GM19099 (cell line): ENCODE data around the gene COL8A2.

Source experiments
- POLR2A ChIP-seq: IDR thresholded peaks from 3 replicates; pipeline ENCODE4 v1.6.1; 2011; ENCODE audit warnings: low read depth; ENCODE audit not compliant: insufficient read length; ENCODE audit errors: extremely low read depth

Gene COL8A2

GRCh38 chr1:36150296-36151133, 25.5 kb upstream of the COL8A2 start:
- peak; percentile 72 for TF ChIP-seq POLR2A

- no peak for TF ChIP-seq POLR2A
Observed at GRCh38 chr1:36149973-36150295, 24.9 kb upstream of the COL8A2 start.

- peak; percentile 74 for TF ChIP-seq POLR2A
Observed at GRCh38 chr1:36149237-36149972, 24.4 kb upstream of the COL8A2 start, which contains the start of gene TRAPPC3. TRAPPC3 (minus strand) TSS chr1:36149486; CDS start chr1:36149378, 108 bp downstream.

DNA sequence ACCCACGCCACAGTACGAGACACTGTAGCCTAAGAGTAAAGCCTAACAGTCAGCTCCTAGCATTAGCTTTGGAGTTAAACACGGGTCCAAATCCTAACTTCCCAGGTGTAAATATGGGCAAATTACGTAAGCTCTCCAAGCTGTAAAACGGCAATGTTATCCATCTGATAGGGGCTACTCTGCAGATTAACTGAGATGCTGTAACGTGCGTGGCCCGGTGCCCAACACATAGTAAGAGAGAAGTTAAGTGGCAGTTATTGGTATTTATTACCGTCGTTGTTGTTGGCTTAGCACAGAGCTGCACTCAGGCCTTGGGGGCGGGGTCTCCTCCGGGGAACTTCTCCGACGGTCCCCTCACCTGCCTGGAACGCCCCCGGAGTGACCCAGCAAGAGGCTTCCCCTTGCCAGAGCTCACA, 23.8 kb upstream of the COL8A2 start:
- no peak for TF ChIP-seq POLR2A

- no peak for TF ChIP-seq POLR2A
Observed at GRCh38 chr1:36144413-36144812, 19.4 kb upstream of the COL8A2 start.

DNA sequence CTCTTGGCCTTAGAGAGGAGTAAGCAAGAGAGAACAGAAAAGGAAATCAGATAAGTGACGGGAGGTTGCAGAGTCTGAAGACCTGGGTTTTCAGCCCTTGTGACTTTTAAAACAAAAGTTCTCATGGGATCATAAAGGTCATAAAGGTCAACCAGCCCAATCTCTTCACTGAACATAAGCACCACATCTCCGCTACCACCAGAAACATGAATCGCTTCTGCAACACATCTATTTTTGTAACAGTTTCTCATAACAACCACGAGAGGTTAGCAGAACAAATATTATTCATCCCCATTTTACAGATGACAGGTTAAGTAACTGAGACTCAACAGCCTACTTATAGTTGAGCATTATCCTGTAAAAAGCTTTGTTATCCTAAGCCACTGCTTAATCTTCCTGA, 18.4 kb upstream of the COL8A2 start:
- TF ChIP-seq POLR2A = no peak

DNA sequence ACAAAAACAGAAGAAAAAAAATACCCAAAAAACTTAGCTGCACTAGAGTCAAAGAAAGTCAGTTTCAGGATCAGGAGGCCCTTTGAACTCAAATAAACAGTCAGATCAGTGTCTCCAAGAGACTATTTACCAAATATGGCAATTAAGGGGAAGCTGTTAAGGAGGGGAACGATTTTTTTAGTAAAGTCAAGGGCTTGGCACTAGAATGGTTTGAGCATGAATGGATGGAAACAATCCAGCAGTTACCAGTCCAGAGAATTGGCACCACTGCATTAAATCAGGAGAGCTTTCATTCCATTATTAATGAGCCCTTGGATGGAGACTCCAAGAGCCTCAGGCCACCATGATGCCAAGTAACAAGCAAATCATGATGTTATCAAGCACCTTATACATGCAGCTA, 17.1 kb upstream of the COL8A2 start:
- no peak for TF ChIP-seq POLR2A

DNA sequence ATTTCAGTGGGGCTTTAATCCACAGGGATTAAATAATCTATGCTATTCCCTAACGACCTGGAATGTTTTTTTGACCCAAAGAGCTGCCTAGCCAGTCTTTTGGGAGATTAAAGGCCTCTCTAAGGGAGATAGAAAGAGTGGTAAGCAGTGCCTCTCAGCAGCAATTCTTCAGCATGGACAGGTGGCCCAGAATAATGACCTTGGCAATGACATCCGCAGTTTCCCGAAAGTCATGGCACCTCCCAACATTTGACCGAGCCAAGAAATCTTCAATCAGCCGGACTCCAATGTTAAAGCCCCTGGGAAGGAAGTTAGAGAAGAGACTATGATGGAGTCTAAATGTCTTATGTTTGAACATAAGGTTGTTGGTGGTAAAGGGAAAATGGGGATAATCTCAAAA, 14.5 kb upstream of the COL8A2 start:
- no peak for TF ChIP-seq POLR2A

DNA sequence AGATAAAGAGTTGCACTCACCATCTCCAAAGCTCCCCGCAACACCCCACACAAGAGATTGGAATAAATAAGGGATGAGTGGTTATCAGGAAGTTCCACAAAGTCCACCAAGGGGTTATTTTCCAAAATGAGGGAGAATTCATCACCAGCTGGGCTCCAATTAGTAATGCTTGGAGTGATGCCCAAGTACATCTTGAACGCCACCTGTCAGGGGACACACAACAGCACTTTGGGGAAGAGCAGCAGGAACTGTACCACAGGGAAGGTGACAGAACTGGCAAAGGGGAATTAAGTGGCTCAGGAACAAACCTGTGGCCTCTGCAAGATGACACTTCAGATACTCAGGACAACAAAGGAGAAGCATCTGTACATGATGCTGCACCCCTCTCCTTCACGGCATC, 12.8 kb upstream of the COL8A2 start:
- no peak for TF ChIP-seq POLR2A

- TF ChIP-seq POLR2A = no peak
Observed at GRCh38 chr1:36137226-36137625, 12.2 kb upstream of the COL8A2 start.

GRCh38 chr1:36136535-36136934, 11.5 kb upstream of the COL8A2 start:
- TF ChIP-seq POLR2A = no peak

DNA sequence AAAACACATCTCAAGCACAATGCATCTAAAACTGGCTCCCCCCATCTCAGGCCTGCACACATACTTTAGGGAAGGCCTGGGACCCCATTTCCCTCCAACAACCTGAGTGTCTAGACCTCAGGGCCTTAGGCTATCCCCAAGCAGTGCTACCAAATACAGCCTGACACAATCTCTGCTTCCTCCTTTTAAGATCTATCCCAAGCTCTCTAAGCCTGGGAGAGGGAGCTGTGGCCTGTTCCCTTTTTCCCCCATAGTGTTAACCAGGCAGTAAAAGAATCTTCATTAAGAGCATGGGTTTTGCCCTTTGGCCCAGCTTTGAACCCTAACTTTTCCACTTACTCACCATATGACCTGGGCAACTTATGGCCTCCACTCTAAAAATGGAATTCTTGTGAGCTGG, 10.8 kb upstream of the COL8A2 start:
- no peak for TF ChIP-seq POLR2A

DNA sequence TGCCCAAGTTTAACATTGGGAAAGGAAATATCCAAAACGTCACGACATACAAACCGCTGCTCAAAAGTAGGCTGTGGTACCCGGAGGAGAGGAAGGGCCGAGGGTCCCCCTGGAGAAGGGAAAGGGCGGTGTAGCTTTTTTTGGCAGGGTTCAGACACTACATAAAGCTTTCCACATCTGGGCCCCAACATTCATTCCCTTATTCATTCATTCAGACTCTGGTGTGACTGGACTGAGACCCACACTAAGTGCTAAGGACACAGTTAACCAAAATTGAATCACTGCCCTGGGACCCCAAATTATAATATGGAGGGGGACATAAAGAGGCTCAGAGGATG, 10.3 kb upstream of the COL8A2 start:
- TF ChIP-seq POLR2A = no peak

- TF ChIP-seq POLR2A = no peak
Observed at GRCh38 chr1:36134505-36135329, 9.7 kb upstream of the COL8A2 start.

- no peak for TF ChIP-seq POLR2A
Observed at GRCh38 chr1:36134031-36134430, 9.0 kb upstream of the COL8A2 start.
